GM12878 (cell line): ENCODE results near the gene AFMID. TPM values are rescaled to one million over a fixed set of nuclear protein-coding genes. Genes with fewer than 3 reads are reported as not detected.
A peak's percentile ranks its signal among the peaks of the same experiment; 100 is the strongest.

ENCODE experiments used
- ASH2L ChIP-seq: fragments of 300-600, 200-600 bp; sonication (generic); IDR thresholded peaks from 2 replicates; pipeline ENCODE4 v1.6.1; 2017; ENCODE audit warnings: low read depth, mild to moderate bottlenecking, borderline replicate concordance
- BMI1 ChIP-seq: fragments of 450-650 bp; IDR thresholded peaks from 2 replicates; pipeline ENCODE4 v1.6.1; 2016; ENCODE audit warnings: mild to moderate bottlenecking, moderate library complexity, borderline replicate concordance
- HDGF ChIP-seq: fragments of 450-650 bp; IDR thresholded peaks from 2 replicates; pipeline ENCODE4 v1.6.1; 2016; ENCODE audit warnings: antibody characterized with exemption
- KAT2A ChIP-seq: conservative IDR thresholded peaks from 2 replicates; pipeline ENCODE4 v1.6.1; 2011; ENCODE audit warnings: low read depth, low read length; ENCODE audit not compliant: control insufficient read depth
- NR2C1 ChIP-seq: fragments of 450-650 bp; IDR thresholded peaks from 2 replicates; pipeline ENCODE4 v1.6.1; 2017; ENCODE audit warnings: antibody characterized with exemption, mild to moderate bottlenecking, moderate library complexity
- NR2C2 ChIP-seq: IDR thresholded peaks from 2 replicates; pipeline ENCODE4 v1.6.1; 2011; ENCODE audit warnings: borderline replicate concordance, low read depth; ENCODE audit not compliant: control insufficient read depth, insufficient read length
- NR2F1 ChIP-seq: fragments of 450-650 bp; conservative IDR thresholded peaks from 2 replicates; pipeline ENCODE4 v1.6.1; 2017; ENCODE audit warnings: mild to moderate bottlenecking
- POLR2AphosphoS5 ChIP-seq: IDR thresholded peaks from 2 replicates; pipeline ENCODE4 v1.6.1; 2011; ENCODE audit warnings: mild to moderate bottlenecking, low read length, inconsistent platforms
- TCF12 ChIP-seq: IDR thresholded peaks from 2 replicates; pipeline ENCODE4 v1.6.1; 2011; ENCODE audit warnings: low read depth, mild to moderate bottlenecking, low read length
- WRNIP1 ChIP-seq: IDR thresholded peaks from 2 replicates; pipeline ENCODE4 v1.6.1; 2011; ENCODE audit warnings: low read depth, low read length, improper control_type of control experiment, borderline replicate concordance
- ZNF217 ChIP-seq: fragments of 450-650 bp; IDR thresholded peaks from 2 replicates; pipeline ENCODE4 v1.6.1; 2017; ENCODE audit warnings: antibody characterized with exemption, mild to moderate bottlenecking
- ZZZ3 ChIP-seq: IDR thresholded peaks from 2 replicates; pipeline ENCODE4 v1.6.1; 2011; ENCODE audit warnings: low read depth; ENCODE audit not compliant: control insufficient read depth, insufficient read length
- polyA plus RNA-seq, 11 experiments: library from polyadenylated mRNA; depleted of rRNA in 4 of 11; unstranded in 6 of 11; stranded (reverse) in 5 of 11; fragments of >200 nt; fragmentation: Nextera tagmentation in 4 of 11; fragmentation: Illumina TruSeq in 1 of 11; extraction: Ambion mirVana in 4 of 11; extraction: Trizol in 1 of 11; gene quantifications; 1 replicate in 1 of 11; 2 replicates in 10 of 11; pipeline versions ENCODE4 v1.2.1 to v1.2.3, GENCODE V29; 2011 to 2016; ENCODE audit warnings: inconsistent platforms in 2 of 11, missing spikeins in 2 of 11, low read depth in 1 of 11
- total RNA-seq, 4 experiments: library from RNA; depleted of rRNA in 3 of 4; stranded (reverse); fragments of >200 nt in 3 of 4; fragmentation: Illumina TruSeq in 1 of 4; extraction: Trizol in 1 of 4; gene quantifications; 2 replicates each; pipeline versions ENCODE4 v1.2.1 to v1.2.3, GENCODE V29; 2013 to 2021
- TF ChIP-seq, protein P1 (sequence below): IDR thresholded peaks from 2 replicates; pipeline ENCODE4 v1.6.1; 2012; ENCODE audit warnings: improper control_type of control experiment, low read depth, low read length; ENCODE audit not compliant: insufficient replicate concordance
- TF ChIP-seq, protein P2 (sequence below): fragments of 450-650 bp; formaldehyde crosslinking; IDR thresholded peaks from 2 replicates; pipeline ENCODE4 v1.4.0; 2022; ENCODE audit warnings: mild to moderate bottlenecking, moderate library complexity
- TF ChIP-seq, protein P3 (sequence below): fragments of 450-650 bp; IDR thresholded peaks from 2 replicates; pipeline ENCODE4 v1.6.1; 2017; ENCODE audit warnings: borderline replicate concordance
- TF ChIP-seq, protein P4 (sequence below): fragments of 450-650 bp; IDR thresholded peaks from 2 replicates; pipeline ENCODE4 v1.6.1; 2016; ENCODE audit warnings: mild to moderate bottlenecking
- TF ChIP-seq, protein P5 (sequence below): IDR thresholded peaks from 2 replicates; pipeline ENCODE4 v1.6.1; 2011; ENCODE audit warnings: mild to moderate bottlenecking, low read depth, low read length, moderate library complexity; ENCODE audit not compliant: insufficient replicate concordance

Gene AFMID
- total and polyA plus RNA-seq, 10 of the 15 experiments (the other 5 are each of a cell fraction or from before 2014, with no cell fraction given): 36.1 to 98.8 (median 51.6) TPM

DNA sequence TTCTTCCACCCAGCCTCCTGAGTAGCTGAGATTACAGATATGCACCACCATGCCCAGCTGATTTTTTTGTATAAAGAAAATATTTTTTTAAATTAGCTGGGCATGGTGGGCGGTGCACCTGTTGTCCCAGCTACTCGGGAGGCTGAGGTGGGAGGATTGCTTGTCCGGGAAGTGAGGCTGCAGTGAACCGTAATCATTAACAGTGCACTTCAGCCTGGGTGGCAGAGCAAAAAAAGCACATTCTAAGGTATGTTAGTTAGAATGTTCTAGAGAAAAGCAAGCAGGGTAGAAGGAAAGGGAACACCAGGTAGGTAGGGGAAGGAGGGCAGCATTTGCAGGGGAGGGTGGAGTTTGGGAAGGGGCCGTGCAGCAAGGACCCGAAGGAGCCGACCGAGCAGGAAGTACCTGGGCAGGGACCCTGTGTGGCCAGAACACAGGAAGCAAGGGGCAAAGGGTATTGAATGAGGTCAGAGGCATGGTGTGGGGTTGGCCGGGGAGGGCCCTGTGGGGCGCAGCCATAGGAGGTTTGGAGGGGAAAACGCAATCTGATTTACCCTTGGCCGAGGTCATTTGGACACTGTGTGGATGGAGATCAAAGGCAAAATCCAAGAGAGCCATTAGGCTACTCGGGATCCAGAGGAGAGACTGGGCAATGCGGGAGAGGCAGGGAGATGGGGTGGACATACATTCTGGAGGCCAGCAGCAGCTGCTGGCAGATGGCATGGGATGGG lies 38.7 kb upstream of the AFMID start (continued):
- TF ChIP-seq, protein P1, sequence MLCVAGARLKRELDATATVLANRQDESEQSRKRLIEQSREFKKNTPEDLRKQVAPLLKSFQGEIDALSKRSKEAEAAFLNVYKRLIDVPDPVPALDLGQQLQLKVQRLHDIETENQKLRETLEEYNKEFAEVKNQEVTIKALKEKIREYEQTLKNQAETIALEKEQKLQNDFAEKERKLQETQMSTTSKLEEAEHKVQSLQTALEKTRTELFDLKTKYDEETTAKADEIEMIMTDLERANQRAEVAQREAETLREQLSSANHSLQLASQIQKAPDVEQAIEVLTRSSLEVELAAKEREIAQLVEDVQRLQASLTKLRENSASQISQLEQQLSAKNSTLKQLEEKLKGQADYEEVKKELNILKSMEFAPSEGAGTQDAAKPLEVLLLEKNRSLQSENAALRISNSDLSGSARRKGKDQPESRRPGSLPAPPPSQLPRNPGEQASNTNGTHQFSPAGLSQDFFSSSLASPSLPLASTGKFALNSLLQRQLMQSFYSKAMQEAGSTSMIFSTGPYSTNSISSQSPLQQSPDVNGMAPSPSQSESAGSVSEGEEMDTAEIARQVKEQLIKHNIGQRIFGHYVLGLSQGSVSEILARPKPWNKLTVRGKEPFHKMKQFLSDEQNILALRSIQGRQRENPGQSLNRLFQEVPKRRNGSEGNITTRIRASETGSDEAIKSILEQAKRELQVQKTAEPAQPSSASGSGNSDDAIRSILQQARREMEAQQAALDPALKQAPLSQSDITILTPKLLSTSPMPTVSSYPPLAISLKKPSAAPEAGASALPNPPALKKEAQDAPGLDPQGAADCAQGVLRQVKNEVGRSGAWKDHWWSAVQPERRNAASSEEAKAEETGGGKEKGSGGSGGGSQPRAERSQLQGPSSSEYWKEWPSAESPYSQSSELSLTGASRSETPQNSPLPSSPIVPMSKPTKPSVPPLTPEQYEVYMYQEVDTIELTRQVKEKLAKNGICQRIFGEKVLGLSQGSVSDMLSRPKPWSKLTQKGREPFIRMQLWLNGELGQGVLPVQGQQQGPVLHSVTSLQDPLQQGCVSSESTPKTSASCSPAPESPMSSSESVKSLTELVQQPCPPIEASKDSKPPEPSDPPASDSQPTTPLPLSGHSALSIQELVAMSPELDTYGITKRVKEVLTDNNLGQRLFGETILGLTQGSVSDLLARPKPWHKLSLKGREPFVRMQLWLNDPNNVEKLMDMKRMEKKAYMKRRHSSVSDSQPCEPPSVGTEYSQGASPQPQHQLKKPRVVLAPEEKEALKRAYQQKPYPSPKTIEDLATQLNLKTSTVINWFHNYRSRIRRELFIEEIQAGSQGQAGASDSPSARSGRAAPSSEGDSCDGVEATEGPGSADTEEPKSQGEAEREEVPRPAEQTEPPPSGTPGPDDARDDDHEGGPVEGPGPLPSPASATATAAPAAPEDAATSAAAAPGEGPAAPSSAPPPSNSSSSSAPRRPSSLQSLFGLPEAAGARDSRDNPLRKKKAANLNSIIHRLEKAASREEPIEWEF: no peak
- TF ChIP-seq ZZZ3 (no peak), HDGF (peak; percentile 80), ZNF217 (no peak), KAT2A (no peak), NR2C2 (no peak), BMI1 (no peak), NR2C1 (peak; percentile 53), ASH2L (no peak), NR2F1 (peak; percentile 70; the same call in 1 of the 2 replicates), POLR2AphosphoS5 (no peak), TCF12 (0 out of 2 replicates have a peak, but pooled peaks have one; percentile 24), WRNIP1 (no peak)
- TF ChIP-seq, protein P2, sequence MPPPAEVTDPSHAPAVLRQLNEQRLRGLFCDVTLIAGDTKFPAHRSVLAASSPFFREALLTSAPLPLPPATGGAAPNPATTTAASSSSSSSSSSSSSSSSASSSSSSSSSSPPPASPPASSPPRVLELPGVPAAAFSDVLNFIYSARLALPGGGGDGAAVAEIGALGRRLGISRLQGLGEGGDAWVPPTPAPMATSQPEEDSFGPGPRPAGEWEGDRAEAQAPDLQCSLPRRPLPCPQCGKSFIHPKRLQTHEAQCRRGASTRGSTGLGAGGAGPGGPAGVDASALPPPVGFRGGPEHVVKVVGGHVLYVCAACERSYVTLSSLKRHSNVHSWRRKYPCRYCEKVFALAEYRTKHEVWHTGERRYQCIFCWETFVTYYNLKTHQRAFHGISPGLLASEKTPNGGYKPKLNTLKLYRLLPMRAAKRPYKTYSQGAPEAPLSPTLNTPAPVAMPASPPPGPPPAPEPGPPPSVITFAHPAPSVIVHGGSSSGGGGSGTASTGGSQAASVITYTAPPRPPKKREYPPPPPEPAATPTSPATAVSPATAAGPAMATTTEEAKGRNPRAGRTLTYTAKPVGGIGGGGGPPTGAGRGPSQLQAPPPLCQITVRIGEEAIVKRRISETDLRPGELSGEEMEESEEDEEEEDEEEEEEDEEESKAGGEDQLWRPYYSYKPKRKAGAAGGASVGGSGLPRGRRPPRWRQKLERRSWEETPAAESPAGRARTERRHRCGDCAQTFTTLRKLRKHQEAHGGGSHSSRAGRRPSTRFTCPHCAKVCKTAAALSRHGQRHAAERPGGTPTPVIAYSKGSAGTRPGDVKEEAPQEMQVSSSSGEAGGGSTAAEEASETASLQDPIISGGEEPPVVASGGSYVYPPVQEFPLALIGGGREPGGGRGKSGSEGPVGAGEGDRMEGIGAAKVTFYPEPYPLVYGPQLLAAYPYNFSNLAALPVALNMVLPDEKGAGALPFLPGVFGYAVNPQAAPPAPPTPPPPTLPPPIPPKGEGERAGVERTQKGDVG: no peak
- TF ChIP-seq, protein P3, sequence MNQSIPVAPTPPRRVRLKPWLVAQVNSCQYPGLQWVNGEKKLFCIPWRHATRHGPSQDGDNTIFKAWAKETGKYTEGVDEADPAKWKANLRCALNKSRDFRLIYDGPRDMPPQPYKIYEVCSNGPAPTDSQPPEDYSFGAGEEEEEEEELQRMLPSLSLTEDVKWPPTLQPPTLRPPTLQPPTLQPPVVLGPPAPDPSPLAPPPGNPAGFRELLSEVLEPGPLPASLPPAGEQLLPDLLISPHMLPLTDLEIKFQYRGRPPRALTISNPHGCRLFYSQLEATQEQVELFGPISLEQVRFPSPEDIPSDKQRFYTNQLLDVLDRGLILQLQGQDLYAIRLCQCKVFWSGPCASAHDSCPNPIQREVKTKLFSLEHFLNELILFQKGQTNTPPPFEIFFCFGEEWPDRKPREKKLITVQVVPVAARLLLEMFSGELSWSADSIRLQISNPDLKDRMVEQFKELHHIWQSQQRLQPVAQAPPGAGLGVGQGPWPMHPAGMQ: no peak
- TF ChIP-seq, protein P4, sequence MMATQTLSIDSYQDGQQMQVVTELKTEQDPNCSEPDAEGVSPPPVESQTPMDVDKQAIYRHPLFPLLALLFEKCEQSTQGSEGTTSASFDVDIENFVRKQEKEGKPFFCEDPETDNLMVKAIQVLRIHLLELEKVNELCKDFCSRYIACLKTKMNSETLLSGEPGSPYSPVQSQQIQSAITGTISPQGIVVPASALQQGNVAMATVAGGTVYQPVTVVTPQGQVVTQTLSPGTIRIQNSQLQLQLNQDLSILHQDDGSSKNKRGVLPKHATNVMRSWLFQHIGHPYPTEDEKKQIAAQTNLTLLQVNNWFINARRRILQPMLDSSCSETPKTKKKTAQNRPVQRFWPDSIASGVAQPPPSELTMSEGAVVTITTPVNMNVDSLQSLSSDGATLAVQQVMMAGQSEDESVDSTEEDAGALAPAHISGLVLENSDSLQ: no peak
- TF ChIP-seq, protein P5, sequence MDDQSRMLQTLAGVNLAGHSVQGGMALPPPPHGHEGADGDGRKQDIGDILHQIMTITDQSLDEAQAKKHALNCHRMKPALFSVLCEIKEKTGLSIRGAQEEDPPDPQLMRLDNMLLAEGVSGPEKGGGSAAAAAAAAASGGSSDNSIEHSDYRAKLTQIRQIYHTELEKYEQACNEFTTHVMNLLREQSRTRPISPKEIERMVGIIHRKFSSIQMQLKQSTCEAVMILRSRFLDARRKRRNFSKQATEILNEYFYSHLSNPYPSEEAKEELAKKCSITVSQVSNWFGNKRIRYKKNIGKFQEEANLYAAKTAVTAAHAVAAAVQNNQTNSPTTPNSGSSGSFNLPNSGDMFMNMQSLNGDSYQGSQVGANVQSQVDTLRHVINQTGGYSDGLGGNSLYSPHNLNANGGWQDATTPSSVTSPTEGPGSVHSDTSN: no peak
